Measurements from ENCODE around the gene PCNX1. TPM values are rescaled to one million over a fixed set of nuclear protein-coding genes. Genes with fewer than 3 reads are reported as not detected.

PCNX1 gene
- total and polyA plus RNA-seq, 9 of the 15 experiments (the other 6 are each of a cell fraction or from before 2014, with no cell fraction given), result 0.30 to 4.5 (median 2.3) TPM

DNA sequence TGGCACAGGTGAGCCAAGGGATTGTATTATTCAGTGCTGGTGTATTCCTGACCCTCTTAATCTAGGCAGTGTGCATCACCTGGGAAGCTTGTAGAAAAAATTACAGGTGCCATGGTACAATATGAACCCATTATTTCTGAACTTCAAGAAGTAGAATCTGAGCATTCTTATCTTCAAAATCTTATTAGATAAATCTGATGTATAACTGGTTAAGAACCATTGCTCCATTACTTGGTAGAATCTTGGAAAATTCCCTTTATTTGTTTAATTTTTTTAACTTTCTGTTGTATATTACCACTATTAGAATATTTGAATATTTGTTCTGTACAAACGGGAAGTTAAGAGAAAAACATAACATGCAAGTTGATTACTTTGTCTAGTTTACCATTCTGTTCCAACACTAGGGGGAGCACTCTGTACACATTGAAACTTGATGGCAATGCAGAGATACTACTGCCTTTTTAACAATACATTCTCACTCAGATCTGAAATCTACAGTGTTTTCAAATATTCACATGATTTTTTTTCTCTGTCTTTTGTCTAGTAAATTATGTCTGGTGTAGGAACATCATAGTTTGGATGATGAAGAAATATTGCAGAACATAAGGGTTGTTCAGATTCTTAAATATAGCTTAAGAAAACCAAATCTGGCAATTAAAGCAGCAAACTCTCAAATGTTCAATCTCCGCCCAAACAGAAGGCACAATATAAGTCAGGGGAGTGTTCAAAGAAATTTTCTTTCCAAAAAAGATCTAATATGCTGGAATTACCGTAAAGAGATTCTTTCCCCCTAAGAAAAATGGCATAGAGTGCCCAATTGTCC is 196.6 kb downstream of the PCNX1 start (continued):
- TF ChIP-seq, protein P1, sequence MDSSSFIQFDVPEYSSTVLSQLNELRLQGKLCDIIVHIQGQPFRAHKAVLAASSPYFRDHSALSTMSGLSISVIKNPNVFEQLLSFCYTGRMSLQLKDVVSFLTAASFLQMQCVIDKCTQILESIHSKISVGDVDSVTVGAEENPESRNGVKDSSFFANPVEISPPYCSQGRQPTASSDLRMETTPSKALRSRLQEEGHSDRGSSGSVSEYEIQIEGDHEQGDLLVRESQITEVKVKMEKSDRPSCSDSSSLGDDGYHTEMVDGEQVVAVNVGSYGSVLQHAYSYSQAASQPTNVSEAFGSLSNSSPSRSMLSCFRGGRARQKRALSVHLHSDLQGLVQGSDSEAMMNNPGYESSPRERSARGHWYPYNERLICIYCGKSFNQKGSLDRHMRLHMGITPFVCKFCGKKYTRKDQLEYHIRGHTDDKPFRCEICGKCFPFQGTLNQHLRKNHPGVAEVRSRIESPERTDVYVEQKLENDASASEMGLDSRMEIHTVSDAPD (CRISPR knock-in tag; IDR thresholded peaks at IDR 0.05), result no peak
- TF ChIP-seq, protein P2, sequence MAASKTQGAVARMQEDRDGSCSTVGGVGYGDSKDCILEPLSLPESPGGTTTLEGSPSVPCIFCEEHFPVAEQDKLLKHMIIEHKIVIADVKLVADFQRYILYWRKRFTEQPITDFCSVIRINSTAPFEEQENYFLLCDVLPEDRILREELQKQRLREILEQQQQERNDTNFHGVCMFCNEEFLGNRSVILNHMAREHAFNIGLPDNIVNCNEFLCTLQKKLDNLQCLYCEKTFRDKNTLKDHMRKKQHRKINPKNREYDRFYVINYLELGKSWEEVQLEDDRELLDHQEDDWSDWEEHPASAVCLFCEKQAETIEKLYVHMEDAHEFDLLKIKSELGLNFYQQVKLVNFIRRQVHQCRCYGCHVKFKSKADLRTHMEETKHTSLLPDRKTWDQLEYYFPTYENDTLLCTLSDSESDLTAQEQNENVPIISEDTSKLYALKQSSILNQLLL (CRISPR knock-in tag; IDR thresholded peaks at IDR 0.05; ENCODE audit: borderline replicate concordance), result no peak
- no peak for TF ChIP-seq ZKSCAN1 (IDR thresholded peaks at IDR 0.05; ENCODE audit: low read depth, low read length)
- no peak for TF ChIP-seq SMARCB1 (IDR thresholded peaks at IDR 0.05; ENCODE audit: insufficient read length, low read depth)
- peak; percentile 52 for TF ChIP-seq SMC3 (conservative IDR thresholded peaks at IDR 0.05; ENCODE audit: insufficient read depth, low read depth, low read length)
- TF ChIP-seq KLF13 (tag; IDR thresholded peaks at IDR 0.05; ENCODE audit: borderline replicate concordance, low read depth), result no peak
- TF ChIP-seq PTTG1 (tag; IDR thresholded peaks at IDR 0.05; ENCODE audit: low read depth), result no peak
- no peak for TF ChIP-seq FOS (IDR thresholded peaks at IDR 0.05; ENCODE audit: extremely low read depth, insufficient read length)
- no peak for TF ChIP-seq ZNF75A (CRISPR knock-in tag; IDR thresholded peaks at IDR 0.05)
- no peak for TF ChIP-seq ZFX (CRISPR knock-in tag; IDR thresholded peaks at IDR 0.05)
- no peak for TF ChIP-seq EZH2 (IDR thresholded peaks at IDR 0.05; ENCODE audit: borderline replicate concordance, low read depth, low read length)
- TF ChIP-seq, protein P3, sequence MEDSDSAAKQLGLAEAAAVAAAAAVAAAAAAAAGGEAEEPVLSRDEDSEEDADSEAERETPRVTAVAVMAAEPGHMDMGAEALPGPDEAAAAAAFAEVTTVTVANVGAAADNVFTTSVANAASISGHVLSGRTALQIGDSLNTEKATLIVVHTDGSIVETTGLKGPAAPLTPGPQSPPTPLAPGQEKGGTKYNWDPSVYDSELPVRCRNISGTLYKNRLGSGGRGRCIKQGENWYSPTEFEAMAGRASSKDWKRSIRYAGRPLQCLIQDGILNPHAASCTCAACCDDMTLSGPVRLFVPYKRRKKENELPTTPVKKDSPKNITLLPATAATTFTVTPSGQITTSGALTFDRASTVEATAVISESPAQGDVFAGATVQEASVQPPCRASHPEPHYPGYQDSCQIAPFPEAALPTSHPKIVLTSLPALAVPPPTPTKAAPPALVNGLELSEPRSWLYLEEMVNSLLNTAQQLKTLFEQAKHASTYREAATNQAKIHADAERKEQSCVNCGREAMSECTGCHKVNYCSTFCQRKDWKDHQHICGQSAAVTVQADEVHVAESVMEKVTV (CRISPR knock-in tag; IDR thresholded peaks at IDR 0.05), result peak; percentile 73
- TF ChIP-seq, protein P4, sequence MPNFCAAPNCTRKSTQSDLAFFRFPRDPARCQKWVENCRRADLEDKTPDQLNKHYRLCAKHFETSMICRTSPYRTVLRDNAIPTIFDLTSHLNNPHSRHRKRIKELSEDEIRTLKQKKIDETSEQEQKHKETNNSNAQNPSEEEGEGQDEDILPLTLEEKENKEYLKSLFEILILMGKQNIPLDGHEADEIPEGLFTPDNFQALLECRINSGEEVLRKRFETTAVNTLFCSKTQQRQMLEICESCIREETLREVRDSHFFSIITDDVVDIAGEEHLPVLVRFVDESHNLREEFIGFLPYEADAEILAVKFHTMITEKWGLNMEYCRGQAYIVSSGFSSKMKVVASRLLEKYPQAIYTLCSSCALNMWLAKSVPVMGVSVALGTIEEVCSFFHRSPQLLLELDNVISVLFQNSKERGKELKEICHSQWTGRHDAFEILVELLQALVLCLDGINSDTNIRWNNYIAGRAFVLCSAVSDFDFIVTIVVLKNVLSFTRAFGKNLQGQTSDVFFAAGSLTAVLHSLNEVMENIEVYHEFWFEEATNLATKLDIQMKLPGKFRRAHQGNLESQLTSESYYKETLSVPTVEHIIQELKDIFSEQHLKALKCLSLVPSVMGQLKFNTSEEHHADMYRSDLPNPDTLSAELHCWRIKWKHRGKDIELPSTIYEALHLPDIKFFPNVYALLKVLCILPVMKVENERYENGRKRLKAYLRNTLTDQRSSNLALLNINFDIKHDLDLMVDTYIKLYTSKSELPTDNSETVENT (CRISPR knock-in tag; IDR thresholded peaks at IDR 0.05), result no peak
- TF ChIP-seq MAZ (CRISPR knock-in tag; conservative IDR thresholded peaks at IDR 0.05 in 1 of 2, IDR thresholded peaks at IDR 0.05 in 1 of 2), result no peak
